CD14-positive monocyte (primary cell): ENCODE measurements around the gene D2HGDH. TPM values are rescaled to one million over a fixed set of nuclear protein-coding genes. Genes with fewer than 3 reads are reported as not detected.

Experiments
- DNase-seq, 3 donors: peaks; one replicate each; pipeline ENCODE4 v3.0.0-alpha.2; 2011 to 2022
- H2AFZ ChIP-seq: 2 replicates; pipeline ENCODE4 v1.6.0; 2012; ENCODE audit warnings: mild to moderate bottlenecking, low read depth, low read length, inconsistent platforms; ENCODE audit not compliant: insufficient read depth, poor library complexity, severe bottlenecking
- H3K27ac ChIP-seq, 2 donors: 1 replicate in 1 of 2; 2 replicates in 1 of 2; pipeline ENCODE4 v1.5.1; 2012 to 2013; ENCODE audit warnings: low read length in 2 of 2, control low read depth in 1 of 2, inconsistent platforms in 1 of 2, low read depth in 1 of 2, mild to moderate bottlenecking in 1 of 2
- H3K27me3 ChIP-seq, 2 donors: one replicate each; pipeline versions ENCODE4 v1.6.0 to v1.6.1; 2011 to 2013; ENCODE audit warnings: low read length in 2 of 2; ENCODE audit not compliant: control insufficient read depth in 2 of 2, insufficient read depth in 2 of 2
- H3K36me3 ChIP-seq, 2 donors: replicated peaks in 1 of 2; 1 replicate in 1 of 2; 2 replicates in 1 of 2; pipeline versions ENCODE4 v1.5.1 to v1.6.1; 2012 to 2013; ENCODE audit warnings: low read length in 2 of 2, control low read depth in 1 of 2, inconsistent platforms in 1 of 2, mild to moderate bottlenecking in 1 of 2; ENCODE audit not compliant: insufficient read depth in 2 of 2, control insufficient read depth in 1 of 2
- H3K4me1 ChIP-seq, 2 donors: 1 replicate in 1 of 2; 2 replicates in 1 of 2; pipeline versions ENCODE4 v1.5.1 to v1.6.1; 2012 to 2013; ENCODE audit warnings: low read length in 2 of 2, control low read depth in 1 of 2, inconsistent platforms in 1 of 2, mild to moderate bottlenecking in 1 of 2, moderate library complexity in 1 of 2; ENCODE audit not compliant: insufficient read depth in 2 of 2, control insufficient read depth in 1 of 2
- H3K4me2 ChIP-seq: replicated peaks from 2 replicates; pipeline ENCODE3; 2012; ENCODE audit warnings: low read length, moderate library complexity, mild to moderate bottlenecking; ENCODE audit not compliant: poor library complexity, severe bottlenecking; ENCODE audit errors: extremely low read depth
- H3K4me3 ChIP-seq, 3 experiments: fragments of 200-600 bp in 1 of 3; sonication (generic) in 1 of 3; replicated peaks in 1 of 3; 1 replicate in 2 of 3; 2 replicates in 1 of 3; pipeline ENCODE4 v1.5.1; 2011 to 2013; ENCODE audit warnings: low read length in 3 of 3, mild to moderate bottlenecking in 3 of 3, control low read depth in 2 of 3, low read depth in 2 of 3, inconsistent platforms in 1 of 3, moderate library complexity in 1 of 3
- H3K79me2 ChIP-seq: 2 replicates; pipeline ENCODE4 v1.6.0; 2012; ENCODE audit warnings: mild to moderate bottlenecking, control low read depth, inconsistent platforms, low read length, moderate library complexity; ENCODE audit not compliant: insufficient read depth
- H3K9ac ChIP-seq: 2 replicates; pipeline ENCODE4 v1.6.0; 2017; ENCODE audit warnings: low read length, mild to moderate bottlenecking; ENCODE audit not compliant: insufficient read depth, poor library complexity, severe bottlenecking
- H3K9me3 ChIP-seq, 2 donors: replicated peaks in 1 of 2; 1 replicate in 1 of 2; 2 replicates in 1 of 2; pipeline versions ENCODE4 v1.5.1 to v1.6.1; 2012 to 2013; ENCODE audit warnings: low read length in 2 of 2, control low read depth in 1 of 2; ENCODE audit not compliant: control insufficient read depth in 1 of 2, insufficient read depth in 1 of 2
- H4K20me1 ChIP-seq: 2 replicates; pipeline ENCODE4 v1.6.0; 2012; ENCODE audit warnings: mild to moderate bottlenecking, low read length, control low read depth, moderate library complexity; ENCODE audit not compliant: insufficient read depth
- H3K27ac Mint-ChIP-seq, 7 donors: one replicate each; pipeline ENCODE4 v1.8.0; 2020; ENCODE audit warnings: mild to moderate bottlenecking in 7 of 7, mixed read lengths in 7 of 7, moderate library complexity in 6 of 7, inconsistent platforms in 2 of 7
- H3K27me3 Mint-ChIP-seq, 3 donors: one replicate each; pipeline ENCODE4 v1.8.0; 2021 to 2022; ENCODE audit warnings: low read depth in 3 of 3, mild to moderate bottlenecking in 3 of 3, mixed read lengths in 3 of 3, moderate library complexity in 3 of 3, inconsistent platforms in 1 of 3
- H3K36me3 Mint-ChIP-seq, 2 donors: one replicate each; pipeline ENCODE4 v1.8.0; 2020; ENCODE audit warnings: mixed read lengths in 2 of 2, inconsistent platforms in 1 of 2, mild to moderate bottlenecking in 1 of 2
- H3K4me1 Mint-ChIP-seq: one replicate; pipeline ENCODE4 v1.8.0; 2020; ENCODE audit warnings: mild to moderate bottlenecking, mixed read lengths
- H3K4me3 Mint-ChIP-seq, 2 donors: one replicate each; pipeline ENCODE4 v1.8.0; 2020; ENCODE audit warnings: mild to moderate bottlenecking in 2 of 2, mixed read lengths in 2 of 2, moderate library complexity in 1 of 2
- H3K9me3 Mint-ChIP-seq, 7 donors: one replicate each; pipeline ENCODE4 v1.8.0; 2020 to 2022; ENCODE audit warnings: mixed read lengths in 7 of 7, mild to moderate bottlenecking in 6 of 7, moderate library complexity in 6 of 7, inconsistent platforms in 2 of 7
- WGBS: methylation state at CpG from one replicate; pipeline ENCODE4 v1.1.5; 2013; ENCODE audit warnings: missing lambda C conversion rate; ENCODE audit not compliant: insufficient coverage; 5-methylcytosine and 5-hydroxymethylcytosine counted together
- intact Hi-C, 2 donors: fragments of 100-400 bp; cut with micrococcal nuclease; formaldehyde crosslinking; loops; one replicate each; pipeline versions ENCODE4 v1.15.0 to v1.15.1; 2023
- polyA plus RNA-seq, 3 donors: library from polyadenylated mRNA; depleted of rRNA in 1 of 3; unstranded in 2 of 3; stranded (reverse) in 1 of 3; fragments of 300-500 nt in 2 of 3; fragments of >200 nt in 1 of 3; fragmentation: Illumina TruSeq in 2 of 3; gene quantifications; 1 replicate in 2 of 3; 2 replicates in 1 of 3; pipeline ENCODE4 v1.2.3, GENCODE V29; 2012 to 2021
- TF ChIP-seq, protein P1 (sequence below): fragments of 200-600 bp; IDR thresholded peaks from one replicate; pipeline ENCODE4 v1.8.0; 2022; ENCODE audit warnings: antibody characterized with exemption, mild to moderate bottlenecking

The D2HGDH gene
- polyA plus RNA-seq, 3 donors = 1.0 to 57.1 (median 1.1) TPM

DNA sequence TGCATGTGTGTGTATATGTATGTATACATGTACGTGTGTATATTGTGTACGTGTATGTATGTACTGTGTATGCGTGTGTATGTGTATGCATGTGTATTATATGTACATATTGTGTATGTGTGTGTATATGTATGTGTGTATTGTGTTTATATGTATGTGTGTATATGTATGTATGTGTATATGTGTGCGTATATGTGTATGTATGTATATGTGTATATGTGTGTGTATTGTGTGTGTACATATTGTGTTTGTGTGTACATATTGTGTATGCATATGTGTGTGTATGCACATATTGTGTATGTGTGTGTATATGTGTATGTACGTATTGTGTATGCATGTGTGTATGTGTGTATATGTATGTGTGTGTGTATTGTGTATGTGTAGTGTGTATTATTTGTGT, 59.0 kb downstream of the D2HGDH start:
- Histone ChIP-seq H3K27me3 (no peaks in the 10 kb centered on the region), H3K27ac (no peak overlapping the region), H3K9ac (no peak overlapping the region), H3K79me2 (no peaks in the 10 kb centered on the region), H3K4me1 (no peaks in the 10 kb centered on the region), H3K4me3 (no peak overlapping the region), H3K9me3 (peaks cover 7 to 9% of the 10 kb centered on the region in 2 donors), H2AFZ (no peak overlapping the region), H3K36me3 (no peaks in the 10 kb centered on the region), H3K4me2 (no peak overlapping the region), H4K20me1 (no peaks in the 10 kb centered on the region)
- Mint-ChIP-seq H3K9me3 (peaks cover 0 to 11% (median 5%) of the 10 kb centered on the region in 7 donors), H3K27me3 (peaks cover 2 to 17% (median 5%) of the 10 kb centered on the region in 3 donors), H3K36me3 (no peaks in the 10 kb centered on the region), H3K4me1 (peaks cover 2% of the 10 kb centered on the region), H3K27ac (no peak overlapping the region), H3K4me3 (no peak overlapping the region)
- TF ChIP-seq, protein P1, sequence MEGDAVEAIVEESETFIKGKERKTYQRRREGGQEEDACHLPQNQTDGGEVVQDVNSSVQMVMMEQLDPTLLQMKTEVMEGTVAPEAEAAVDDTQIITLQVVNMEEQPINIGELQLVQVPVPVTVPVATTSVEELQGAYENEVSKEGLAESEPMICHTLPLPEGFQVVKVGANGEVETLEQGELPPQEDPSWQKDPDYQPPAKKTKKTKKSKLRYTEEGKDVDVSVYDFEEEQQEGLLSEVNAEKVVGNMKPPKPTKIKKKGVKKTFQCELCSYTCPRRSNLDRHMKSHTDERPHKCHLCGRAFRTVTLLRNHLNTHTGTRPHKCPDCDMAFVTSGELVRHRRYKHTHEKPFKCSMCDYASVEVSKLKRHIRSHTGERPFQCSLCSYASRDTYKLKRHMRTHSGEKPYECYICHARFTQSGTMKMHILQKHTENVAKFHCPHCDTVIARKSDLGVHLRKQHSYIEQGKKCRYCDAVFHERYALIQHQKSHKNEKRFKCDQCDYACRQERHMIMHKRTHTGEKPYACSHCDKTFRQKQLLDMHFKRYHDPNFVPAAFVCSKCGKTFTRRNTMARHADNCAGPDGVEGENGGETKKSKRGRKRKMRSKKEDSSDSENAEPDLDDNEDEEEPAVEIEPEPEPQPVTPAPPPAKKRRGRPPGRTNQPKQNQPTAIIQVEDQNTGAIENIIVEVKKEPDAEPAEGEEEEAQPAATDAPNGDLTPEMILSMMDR = no peak
- intact Hi-C loops = no loop called here
- no peak for DNase-seq
- 98% methylated on average over 5 of the region's 5 CpGs for WGBS

DNA sequence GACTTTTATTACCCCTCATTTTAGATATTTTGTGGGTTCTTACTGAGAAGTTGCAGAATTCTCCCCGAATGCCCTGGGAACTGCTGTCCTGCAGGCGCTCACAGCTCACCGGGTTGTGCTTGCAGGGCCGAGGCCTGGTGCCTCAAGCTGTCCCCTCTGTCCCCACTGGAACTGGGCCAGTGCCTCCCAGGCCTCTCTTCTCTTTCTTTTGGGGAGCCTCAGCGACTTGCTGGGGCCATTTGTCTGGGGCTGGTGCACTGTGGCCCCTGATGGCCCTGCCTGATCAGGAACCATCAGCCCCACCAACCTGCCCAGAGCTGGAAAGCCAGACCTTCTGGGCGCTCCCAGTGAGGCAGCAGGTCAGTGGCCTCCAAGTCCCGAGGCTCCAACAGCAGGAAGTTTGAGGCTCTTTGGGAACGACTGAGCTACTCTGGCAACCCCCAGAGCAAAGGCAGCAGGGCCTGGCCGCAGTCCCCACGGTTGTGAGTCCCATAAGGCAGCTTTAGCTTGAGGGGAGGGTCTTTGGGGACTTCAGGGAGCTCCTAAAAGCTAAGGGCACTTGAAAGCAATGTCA, 59.9 kb downstream of the D2HGDH start:
- Mint-ChIP-seq H3K27ac (no peak overlapping the region), H3K27me3 (peaks cover 1 to 14% (median 2%) of the 10 kb centered on the region in 3 donors), H3K4me3 (no peak overlapping the region), H3K36me3 (no peaks in the 10 kb centered on the region), H3K9me3 (peaks cover 0 to 10% (median 2%) of the 10 kb centered on the region in 7 donors), H3K4me1 (no peaks in the 10 kb centered on the region)
- Histone ChIP-seq H3K9me3 (peaks cover 3 to 4% of the 10 kb centered on the region in 2 donors), H3K4me3 (no peak overlapping the region), H3K27me3 (no peaks in the 10 kb centered on the region), H2AFZ (no peak overlapping the region), H3K36me3 (no peaks in the 10 kb centered on the region), H3K79me2 (no peaks in the 10 kb centered on the region), H3K9ac (no peak overlapping the region), H3K4me1 (no peaks in the 10 kb centered on the region), H3K27ac (no peak overlapping the region), H3K4me2 (no peak overlapping the region), H4K20me1 (no peaks in the 10 kb centered on the region)
- intact Hi-C loops = no loop called here
- TF ChIP-seq, protein P1 = no peak
- no peak for DNase-seq
- 91% methylated on average over 7 of the region's 10 CpGs for WGBS
